GM23338 (cell line): ENCODE measurements around the gene N4BP2.

Source experiments
- CTCF ChIP-seq, 2 experiments: fragments of 200-600 bp in 1 of 2; sonication (generic) in 1 of 2; conservative IDR thresholded peaks; 2 replicates each; pipeline versions ENCODE4 v1.5.1 to v1.6.1; 2016 to 2017; ENCODE audit warnings: antibody characterized with exemption in 2 of 2, low read depth in 2 of 2, mild to moderate bottlenecking in 2 of 2, moderate library complexity in 1 of 2
- EZH2 ChIP-seq: fragments of 200-600 bp; sonication (generic); IDR thresholded peaks from one replicate; pipeline ENCODE4 v1.8.0; 2017; ENCODE audit warnings: antibody characterized with exemption, mild to moderate bottlenecking, low read depth; ENCODE audit not compliant: unreplicated experiment
- EZH2phosphoT487 ChIP-seq: fragments of 200-600 bp; sonication (generic); IDR thresholded peaks from one replicate; pipeline ENCODE4 v1.8.1; 2018; ENCODE audit warnings: antibody characterized with exemption; ENCODE audit not compliant: unreplicated experiment
- POLR2AphosphoS5 ChIP-seq: IDR thresholded peaks from 2 replicates; pipeline ENCODE4 v1.6.1; 2016; ENCODE audit warnings: antibody characterized with exemption, low read depth
- REST ChIP-seq: IDR thresholded peaks from one replicate; pipeline ENCODE4 v1.6.1; 2018; ENCODE audit warnings: antibody characterized with exemption; ENCODE audit not compliant: unreplicated experiment

- no peak for TF ChIP-seq CTCF (conservative IDR thresholded peaks at IDR 0.05; ENCODE audit: low read depth in 2 of 2)
- no peak for TF ChIP-seq REST
- no peak for TF ChIP-seq EZH2phosphoT487
- TF ChIP-seq POLR2AphosphoS5: no peak
- no peak for TF ChIP-seq EZH2
These were observed 113.9 kb downstream of the N4BP2 start for GRCh38 chr4:40170588-40170987.
